WTC11 (cell line): ENCODE data around the gene NOD1. TPM values are rescaled to one million over a fixed set of nuclear protein-coding genes. Genes with fewer than 3 reads are reported as not detected.

Experiments
- ATAC-seq: fragments of 200-7000 bp; cut with Tn5 transposase; 2 replicates; pipeline ENCODE4 v1.10.0; 2021; ENCODE audit warnings: mild to moderate bottlenecking, moderate library complexity
- CTCF ChIA-PET: fragments of 300-600 bp; sonication (Branson Sonifier 250); formaldehyde crosslinking; loops from one replicate; lab custom pipeline; 2021; ENCODE audit warnings: antibody characterized with exemption; lab: Charles Lee
- POLR2A ChIA-PET: fragments of 350-600 bp; sonication (Branson Sonifier 250); formaldehyde crosslinking; loops from one replicate; lab custom pipeline; 2021; ENCODE audit warnings: antibody characterized with exemption; lab: Charles Lee
- DNase-seq: peaks from one replicate; pipeline ENCODE4 v3.0.0; 2021; ENCODE audit warnings: low spot score
- H3K27ac Mint-ChIP-seq: 2 replicates; pipeline ENCODE4 v1.8.0; 2021; ENCODE audit warnings: mixed read lengths
- H3K27me3 Mint-ChIP-seq: 2 replicates; pipeline ENCODE4 v1.8.0; 2021; ENCODE audit warnings: low read depth, mild to moderate bottlenecking, moderate library complexity, mixed read lengths
- H3K36me3 Mint-ChIP-seq: 2 replicates; pipeline ENCODE4 v1.8.0; 2021; ENCODE audit warnings: mixed read lengths
- H3K4me1 Mint-ChIP-seq: 2 replicates; pipeline ENCODE4 v1.8.0; 2022; ENCODE audit warnings: mixed read lengths
- H3K4me3 Mint-ChIP-seq: 2 replicates; pipeline ENCODE4 v1.8.0; 2021; ENCODE audit warnings: mild to moderate bottlenecking, moderate library complexity, mixed read lengths
- H3K9me3 Mint-ChIP-seq: 2 replicates; pipeline ENCODE4 v1.8.0; 2021; ENCODE audit warnings: mixed read lengths
- ARID4B ChIP-seq: sonication (generic); formaldehyde crosslinking; IDR thresholded peaks from 2 replicates; pipeline ENCODE4 v1.8.0; 2023; ENCODE audit warnings: missing genetic modification reagents, mild to moderate bottlenecking, borderline replicate concordance
- CBFB ChIP-seq: sonication (generic); formaldehyde crosslinking; IDR thresholded peaks from 2 replicates; pipeline ENCODE4 v1.8.1; 2022; ENCODE audit warnings: mild to moderate bottlenecking, low read depth, missing genetic modification reagents
- FOXK1 ChIP-seq: sonication (generic); formaldehyde crosslinking; IDR thresholded peaks from 2 replicates; pipeline ENCODE4 v1.8.0; 2022; ENCODE audit warnings: mild to moderate bottlenecking, moderate library complexity, missing genetic modification reagents
- FOXP1 ChIP-seq: sonication (generic); formaldehyde crosslinking; IDR thresholded peaks from 2 replicates; pipeline ENCODE4 v1.8.0; 2022; ENCODE audit warnings: missing genetic modification reagents, mild to moderate bottlenecking, moderate library complexity, borderline replicate concordance
- MXD4 ChIP-seq: fragments of 250-450 bp; sonication (Bioruptor Pico); IDR thresholded peaks from 2 replicates; pipeline ENCODE4 v1.8.0; 2021; ENCODE audit warnings: mild to moderate bottlenecking, moderate library complexity, borderline replicate concordance
- MYBL2 ChIP-seq: sonication (generic); formaldehyde crosslinking; IDR thresholded peaks from 2 replicates; pipeline ENCODE4 v1.8.1; 2023; ENCODE audit warnings: mild to moderate bottlenecking, moderate library complexity, missing genetic modification reagents
- NFATC4 ChIP-seq: fragments of 250-450 bp; sonication (Bioruptor Pico); IDR thresholded peaks from 2 replicates; pipeline ENCODE4 v1.9.0; 2021; ENCODE audit warnings: mild to moderate bottlenecking
- NR1H2 ChIP-seq: sonication (generic); formaldehyde crosslinking; IDR thresholded peaks from 2 replicates; pipeline ENCODE4 v1.9.0; 2021; ENCODE audit warnings: mild to moderate bottlenecking, moderate library complexity, missing genetic modification reagents
- RELA ChIP-seq: sonication (generic); formaldehyde crosslinking; IDR thresholded peaks from 2 replicates; pipeline ENCODE4 v1.8.1; 2022; ENCODE audit warnings: missing genetic modification reagents, mild to moderate bottlenecking, borderline replicate concordance
- SP1 ChIP-seq: sonication (generic); formaldehyde crosslinking; conservative IDR thresholded peaks from 2 replicates; pipeline ENCODE4 v1.8.1; 2022; ENCODE audit warnings: missing genetic modification reagents
- TP53 ChIP-seq: sonication (generic); formaldehyde crosslinking; IDR thresholded peaks from 2 replicates; pipeline ENCODE4 v1.8.1; 2023; ENCODE audit warnings: mild to moderate bottlenecking, missing genetic modification reagents
- ZMAT4 ChIP-seq: fragments of 250-450 bp; sonication (Bioruptor Pico); IDR thresholded peaks from 2 replicates; pipeline ENCODE4 v1.9.0; 2021; ENCODE audit warnings: mild to moderate bottlenecking
- ZNF121 ChIP-seq: sonication (generic); formaldehyde crosslinking; IDR thresholded peaks from 2 replicates; pipeline ENCODE4 v1.8.0; 2023; ENCODE audit warnings: missing genetic modification reagents
- total RNA-seq: library from RNA; stranded (reverse); gene quantifications from 3 replicates; pipeline ENCODE4 v1.2.3, GENCODE V29; 2021
- TF ChIP-seq, protein P1 (sequence below): sonication (generic); formaldehyde crosslinking; IDR thresholded peaks from 2 replicates; pipeline ENCODE4 v1.8.1; 2022; ENCODE audit warnings: missing genetic modification reagents, borderline replicate concordance
- TF ChIP-seq, protein P2 (sequence below): fragments of 250-450 bp; sonication (Bioruptor Pico); IDR thresholded peaks from 2 replicates; pipeline ENCODE4 v1.9.0; 2021; ENCODE audit warnings: moderate library complexity, mild to moderate bottlenecking, inconsistent platforms, borderline replicate concordance
- TF ChIP-seq, protein P3 (sequence below): fragments of 200-600 bp; IDR thresholded peaks from 2 replicates; pipeline ENCODE4 v1.8.0; 2022; ENCODE audit warnings: antibody characterized with exemption
- TF ChIP-seq, protein P4 (sequence below): sonication (generic); formaldehyde crosslinking; IDR thresholded peaks from 2 replicates; pipeline ENCODE4 v1.8.1; 2023; ENCODE audit warnings: mild to moderate bottlenecking, moderate library complexity, missing genetic modification reagents
- TF ChIP-seq, protein P5 (sequence below): fragments of 250-450 bp; sonication (Bioruptor Pico); IDR thresholded peaks from 2 replicates; pipeline ENCODE4 v2.1.2; 2022; ENCODE audit warnings: mild to moderate bottlenecking, moderate library complexity

NOD1 gene
- total RNA-seq, 1 experiment from 2014 or later: 6.4 TPM

- H3K9me3 Mint-ChIP-seq: no peaks in the 10 kb centered on the region
- DNase-seq: no peak
- ChIA-PET POLR2A (no interaction called here), CTCF (no interaction called here)
- H3K27ac Mint-ChIP-seq: no peak overlapping the region
- TF ChIP-seq FOXK1 (no peak), MYBL2 (CRISPR knock-in tag) (no peak), ARID4B (CRISPR knock-in tag) (no peak), FOXP1 (CRISPR knock-in tag) (no peak), ZNF121 (CRISPR knock-in tag) (no peak), TP53 (CRISPR knock-in tag) (no peak), NR1H2 (no peak), SP1 (CRISPR knock-in tag) (no peak), NFATC4 (CRISPR knock-in tag) (no peak), RELA (CRISPR knock-in tag) (no peak), MXD4 (no peak), ZMAT4 (no peak), CBFB (CRISPR knock-in tag) (no peak)
- TF ChIP-seq, protein P1, sequence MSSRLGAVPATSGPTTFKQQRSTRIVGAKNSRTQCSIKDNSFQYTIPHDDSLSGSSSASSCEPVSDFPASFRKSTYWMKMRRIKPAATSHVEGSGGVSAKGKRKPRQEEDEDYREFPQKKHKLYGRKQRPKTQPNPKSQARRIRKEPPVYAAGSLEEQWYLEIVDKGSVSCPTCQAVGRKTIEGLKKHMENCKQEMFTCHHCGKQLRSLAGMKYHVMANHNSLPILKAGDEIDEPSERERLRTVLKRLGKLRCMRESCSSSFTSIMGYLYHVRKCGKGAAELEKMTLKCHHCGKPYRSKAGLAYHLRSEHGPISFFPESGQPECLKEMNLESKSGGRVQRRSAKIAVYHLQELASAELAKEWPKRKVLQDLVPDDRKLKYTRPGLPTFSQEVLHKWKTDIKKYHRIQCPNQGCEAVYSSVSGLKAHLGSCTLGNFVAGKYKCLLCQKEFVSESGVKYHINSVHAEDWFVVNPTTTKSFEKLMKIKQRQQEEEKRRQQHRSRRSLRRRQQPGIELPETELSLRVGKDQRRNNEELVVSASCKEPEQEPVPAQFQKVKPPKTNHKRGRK (CRISPR knock-in tag): no peak
- TF ChIP-seq, protein P2, sequence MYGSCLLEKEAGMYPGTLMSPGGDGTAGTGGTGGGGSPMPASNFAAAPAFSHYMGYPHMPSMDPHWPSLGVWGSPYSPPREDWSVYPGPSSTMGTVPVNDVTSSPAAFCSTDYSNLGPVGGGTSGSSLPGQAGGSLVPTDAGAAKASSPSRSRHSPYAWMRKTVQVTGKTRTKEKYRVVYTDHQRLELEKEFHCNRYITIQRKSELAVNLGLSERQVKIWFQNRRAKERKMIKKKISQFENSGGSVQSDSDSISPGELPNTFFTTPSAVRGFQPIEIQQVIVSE (CRISPR knock-in tag): no peak
- TF ChIP-seq, protein P3, sequence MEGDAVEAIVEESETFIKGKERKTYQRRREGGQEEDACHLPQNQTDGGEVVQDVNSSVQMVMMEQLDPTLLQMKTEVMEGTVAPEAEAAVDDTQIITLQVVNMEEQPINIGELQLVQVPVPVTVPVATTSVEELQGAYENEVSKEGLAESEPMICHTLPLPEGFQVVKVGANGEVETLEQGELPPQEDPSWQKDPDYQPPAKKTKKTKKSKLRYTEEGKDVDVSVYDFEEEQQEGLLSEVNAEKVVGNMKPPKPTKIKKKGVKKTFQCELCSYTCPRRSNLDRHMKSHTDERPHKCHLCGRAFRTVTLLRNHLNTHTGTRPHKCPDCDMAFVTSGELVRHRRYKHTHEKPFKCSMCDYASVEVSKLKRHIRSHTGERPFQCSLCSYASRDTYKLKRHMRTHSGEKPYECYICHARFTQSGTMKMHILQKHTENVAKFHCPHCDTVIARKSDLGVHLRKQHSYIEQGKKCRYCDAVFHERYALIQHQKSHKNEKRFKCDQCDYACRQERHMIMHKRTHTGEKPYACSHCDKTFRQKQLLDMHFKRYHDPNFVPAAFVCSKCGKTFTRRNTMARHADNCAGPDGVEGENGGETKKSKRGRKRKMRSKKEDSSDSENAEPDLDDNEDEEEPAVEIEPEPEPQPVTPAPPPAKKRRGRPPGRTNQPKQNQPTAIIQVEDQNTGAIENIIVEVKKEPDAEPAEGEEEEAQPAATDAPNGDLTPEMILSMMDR: no peak
- TF ChIP-seq, protein P4, sequence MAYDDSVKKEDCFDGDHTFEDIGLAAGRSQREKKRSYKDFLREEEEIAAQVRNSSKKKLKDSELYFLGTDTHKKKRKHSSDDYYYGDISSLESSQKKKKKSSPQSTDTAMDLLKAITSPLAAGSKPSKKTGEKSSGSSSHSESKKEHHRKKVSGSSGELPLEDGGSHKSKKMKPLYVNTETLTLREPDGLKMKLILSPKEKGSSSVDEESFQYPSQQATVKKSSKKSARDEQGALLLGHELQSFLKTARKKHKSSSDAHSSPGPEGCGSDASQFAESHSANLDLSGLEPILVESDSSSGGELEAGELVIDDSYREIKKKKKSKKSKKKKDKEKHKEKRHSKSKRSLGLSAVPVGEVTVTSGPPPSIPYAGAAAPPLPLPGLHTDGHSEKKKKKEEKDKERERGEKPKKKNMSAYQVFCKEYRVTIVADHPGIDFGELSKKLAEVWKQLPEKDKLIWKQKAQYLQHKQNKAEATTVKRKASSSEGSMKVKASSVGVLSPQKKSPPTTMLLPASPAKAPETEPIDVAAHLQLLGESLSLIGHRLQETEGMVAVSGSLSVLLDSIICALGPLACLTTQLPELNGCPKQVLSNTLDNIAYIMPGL (CRISPR knock-in tag): no peak
- TF ChIP-seq, protein P5, sequence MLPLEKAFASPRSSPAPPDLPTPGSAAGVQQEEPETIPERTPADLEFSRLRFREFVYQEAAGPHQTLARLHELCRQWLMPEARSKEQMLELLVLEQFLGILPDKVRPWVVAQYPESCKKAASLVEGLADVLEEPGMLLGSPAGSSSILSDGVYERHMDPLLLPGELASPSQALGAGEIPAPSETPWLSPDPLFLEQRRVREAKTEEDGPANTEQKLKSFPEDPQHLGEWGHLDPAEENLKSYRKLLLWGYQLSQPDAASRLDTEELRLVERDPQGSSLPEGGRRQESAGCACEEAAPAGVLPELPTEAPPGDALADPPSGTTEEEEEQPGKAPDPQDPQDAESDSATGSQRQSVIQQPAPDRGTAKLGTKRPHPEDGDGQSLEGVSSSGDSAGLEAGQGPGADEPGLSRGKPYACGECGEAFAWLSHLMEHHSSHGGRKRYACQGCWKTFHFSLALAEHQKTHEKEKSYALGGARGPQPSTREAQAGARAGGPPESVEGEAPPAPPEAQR (CRISPR knock-in tag): no peak
- no peak for ATAC-seq
- no peaks in the 10 kb centered on the region for H3K36me3 Mint-ChIP-seq
- H3K4me3 Mint-ChIP-seq: no peak overlapping the region
- H3K4me1 Mint-ChIP-seq: peaks cover 21% of the 10 kb centered on the region
- no peaks in the 10 kb centered on the region for H3K27me3 Mint-ChIP-seq
These were observed 7.4 kb downstream of the NOD1 start for GRCh38 chr7:30471205-30471604.
